AG09319 (cell line): ENCODE data around the gene ITPKB.
A peak's percentile ranks its signal among the peaks of the same experiment; 100 is the strongest.

Experiments used
- DNase-seq: peaks from one replicate; pipeline ENCODE4 v3.0.0-alpha.2; 2010; ENCODE audit warnings: low read depth; ENCODE audit errors: extremely low read depth
- CTCF ChIP-seq: IDR thresholded peaks from 2 replicates; pipeline ENCODE4 v1.5.1; 2011; ENCODE audit warnings: low read depth, mild to moderate bottlenecking, inconsistent platforms, low read length, moderate library complexity

Gene ITPKB

GRCh38 chr1:226739696-226740065, 599 bp upstream of the ITPKB start:
- TF ChIP-seq CTCF, result no peak
- DNase-seq, result no peak

- peak; percentile 3; the same call in 1 of the 2 replicates for TF ChIP-seq CTCF
- no peak for DNase-seq
Measured at GRCh38 chr1:226738421-226738994, 574 bp downstream of the ITPKB start.

GRCh38 chr1:226737819-226738420, 1.2 kb downstream of the ITPKB start:
- no peak for DNase-seq
- no peak for TF ChIP-seq CTCF

GRCh38 chr1:226736908-226737818, 1.9 kb downstream of the ITPKB start:
- TF ChIP-seq CTCF, result no peak
- no peak for DNase-seq

GRCh38 chr1:226736001-226736907, 2.8 kb downstream of the ITPKB start:
- TF ChIP-seq CTCF, result no peak
- no peak for DNase-seq

- DNase-seq, result no peak
- no peak for TF ChIP-seq CTCF
Measured at GRCh38 chr1:226735576-226735975, 3.5 kb downstream of the ITPKB start.
